ENCODE measurements around the gene CCP110. TPM values are rescaled to one million over a fixed set of nuclear protein-coding genes. Genes with fewer than 3 reads are reported as not detected.

CCP110 gene
- total RNA-seq, 1 experiment from 2014 or later = 21.6 TPM

DNA sequence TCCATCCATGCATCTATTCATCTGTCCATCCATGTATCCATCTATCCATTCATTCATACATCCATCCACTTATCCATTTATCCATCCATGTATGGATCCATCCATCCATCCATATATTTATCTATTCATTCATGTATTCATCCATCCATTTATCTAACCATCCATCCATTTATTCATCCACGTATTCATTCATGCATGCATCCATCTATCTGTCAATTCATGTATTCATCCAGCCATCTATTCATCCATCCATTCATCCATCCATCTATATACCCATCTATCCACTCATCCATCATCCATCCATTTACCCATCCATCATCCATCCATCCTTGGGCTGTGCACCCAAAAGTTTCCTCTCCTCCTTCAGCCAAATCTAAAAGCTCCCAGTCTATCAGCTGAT, 45.2 kb upstream of the CCP110 start:
- H3K4me1 ChIP-seq (ENCODE audit: insufficient read depth, low read length) = no peaks in the 10 kb centered on the region
- no peak for DNase-seq
- no peak overlapping the region for H3K23ac ChIP-seq (ENCODE audit: insufficient read length, low read depth, low read length)
- no peak overlapping the region for H3K18ac ChIP-seq (ENCODE audit: insufficient read length, low read depth, low read length)
- H4K8ac ChIP-seq (replicated peaks; ENCODE audit: insufficient read length, low read depth, low read length) = no peak overlapping the region
- no peak overlapping the region for H4K5ac ChIP-seq (ENCODE audit: insufficient read length, low read depth, low read length)
- H3K4me2 ChIP-seq (ENCODE audit: insufficient read depth, insufficient read length, low read length) = no peak overlapping the region
- H2BK120ac ChIP-seq (ENCODE audit: low read depth, low read length, poor library complexity, severe bottlenecking) = no peak overlapping the region
- H3K36me3 Mint-ChIP-seq (ENCODE audit: insufficient read depth in 1 of 3, low read depth in 3 of 3) = peaks cover 0 to 2% (median 0%) of the 10 kb centered on the region in 3 experiments; a peak in 2 of 7 replicates
- H2AK5ac ChIP-seq (ENCODE audit: insufficient read length, low read length) = no peak overlapping the region
- H3K14ac ChIP-seq (ENCODE audit: insufficient read depth, low read length) = no peak overlapping the region
- peaks cover 9 to 10% of the 10 kb centered on the region in 2 experiments; a peak in 3 of 4 replicates for H3K4me1 Mint-ChIP-seq
- H3T11ph ChIP-seq (ENCODE audit: low read length) = no peak overlapping the region
- H3K27ac ChIP-seq (ENCODE audit: insufficient read length, low read depth, low read length) = no peak overlapping the region
- H3K4ac ChIP-seq (ENCODE audit: low read depth, low read length) = no peak overlapping the region
- no peaks in the 10 kb centered on the region for H3K79me1 ChIP-seq (ENCODE audit: insufficient read depth, low read depth, low read length, poor library complexity, severe bottlenecking)
- no peaks in the 10 kb centered on the region for H3K27me3 ChIP-seq (ENCODE audit: insufficient read depth, low read length)
- no peaks in the 10 kb centered on the region for H3K27me3 Mint-ChIP-seq (ENCODE audit: low read depth)
- H2BK15ac ChIP-seq (ENCODE audit: low read depth, low read length) = no peak overlapping the region
- no peak overlapping the region for H4K91ac ChIP-seq (ENCODE audit: insufficient read length, low read depth, low read length)
- no peak overlapping the region for H2BK20ac ChIP-seq (ENCODE audit: low read depth, low read length, poor library complexity, severe bottlenecking)
- H3K4me3 Mint-ChIP-seq = no peak overlapping the region
- H3K56ac ChIP-seq (ENCODE audit: insufficient read length, low read depth, low read length) = no peak overlapping the region
- no peak overlapping the region for H2BK5ac ChIP-seq (ENCODE audit: insufficient read length, low read length)
- H3K9ac ChIP-seq (ENCODE audit: extremely low read depth, insufficient read length, low read length) = no peak overlapping the region
- no peak overlapping the region for H3K27ac Mint-ChIP-seq
- H3K23me2 ChIP-seq (ENCODE audit: insufficient read length, low read depth, low read length, poor library complexity, severe bottlenecking) = no peaks in the 10 kb centered on the region
- no peaks in the 10 kb centered on the region for H3K9me3 ChIP-seq (ENCODE audit: control insufficient read depth, low read depth, low read length)
- no peak overlapping the region for H2AFZ ChIP-seq (ENCODE audit: low read length)
- H4K20me1 ChIP-seq (ENCODE audit: control insufficient read depth, insufficient read depth, insufficient read length) = peaks cover 2% of the 10 kb centered on the region
- no peaks in the 10 kb centered on the region; a peak in 1 of 5 replicates for H3K9me3 Mint-ChIP-seq
- no peak for TF ChIP-seq CTCF (conservative IDR thresholded peaks at IDR 0.05)
- H2BK12ac ChIP-seq (ENCODE audit: insufficient read length, low read depth, low read length) = no peak overlapping the region
- no CpG with 5 or more reads among the region's 1 CpG for WGBS (ENCODE audit: extremely low coverage, insufficient read length, low lambda C conversion rate)
- no peaks in the 10 kb centered on the region for H3K79me2 ChIP-seq (ENCODE audit: insufficient read depth, low read length)

Measured in H9 (cell line).